Erythroblast (primary cell): ENCODE measurements around the gene ACSM6.
"Not testable (repeated sequence)": the region's sequence is repeated elsewhere in the genome, so short reads cannot be mapped to it uniquely, and the experiment has no call there.

Experiments used
- GATA1 ChIP-seq: IDR thresholded peaks from 2 replicates; pipeline ENCODE4 v1.6.1; 2011; ENCODE audit warnings: low read depth, mild to moderate bottlenecking, control low read depth, low read length, moderate library complexity
- POLR2A ChIP-seq: IDR thresholded peaks from 2 replicates; pipeline ENCODE4 v1.6.1; 2011; ENCODE audit warnings: mild to moderate bottlenecking, low read length

- TF ChIP-seq POLR2A: peak; percentile 20
- not testable (repeated sequence) for TF ChIP-seq GATA1
Measured at GRCh38 chr10:95230677-95231586, 36.9 kb downstream of the ACSM6 start.
